GM13976 (cell line): ENCODE measurements around the gene ATG4D.

ENCODE experiments used
- DNase-seq: peaks from one replicate; pipeline ENCODE4 v3.0.0; 2012; ENCODE audit warnings: low spot score
- CTCF ChIP-seq: IDR thresholded peaks from 2 replicates; pipeline ENCODE4 v1.5.1; 2012; ENCODE audit warnings: borderline replicate concordance, mild to moderate bottlenecking; ENCODE audit not compliant: insufficient read depth; ENCODE audit errors: extremely low read depth, missing control alignments, control extremely low read depth
- in situ Hi-C: fragments of 300-500 bp; cut with MboI; formaldehyde crosslinking; loops from one replicate; pipeline ENCODE4 v1.12.0; 2022; ENCODE audit warnings: low sequenced_read_pairs, mixed read lengths, inconsistent platforms; ENCODE audit not compliant: unreplicated experiment

Gene ATG4D

GRCh38 chr19:10602330-10603083 is 58.8 kb downstream of the ATG4D start:
- TF ChIP-seq CTCF, result no peak
- DNase-seq, result peak; percentile 98
- in situ Hi-C loops, result no loop called here
